Naive B cell (primary cell): ENCODE data around the gene ZNF385C. TPM values are rescaled to one million over a fixed set of nuclear protein-coding genes. Genes with fewer than 3 reads are reported as not detected.

Experiments
- ATAC-seq, 2 donors: fragments of 150-1000 bp; cut with Tn5 transposase; 2 replicates each; pipeline ENCODE4 v1.10.0; 2021; ENCODE audit warnings: low read depth in 2 of 2, mild to moderate bottlenecking in 2 of 2, moderate library complexity in 2 of 2
- DNase-seq: peaks from one replicate; pipeline ENCODE4 v3.0.0; 2022
- H3K27ac Mint-ChIP-seq, 6 donors: one replicate each; pipeline ENCODE4 v1.8.0; 2020 to 2022; ENCODE audit warnings: mild to moderate bottlenecking in 6 of 6, mixed read lengths in 6 of 6, moderate library complexity in 5 of 6, inconsistent platforms in 2 of 6
- H3K27me3 Mint-ChIP-seq, 3 donors: one replicate each; pipeline ENCODE4 v1.8.0; 2021 to 2022; ENCODE audit warnings: mixed read lengths in 3 of 3, mild to moderate bottlenecking in 1 of 3
- H3K36me3 Mint-ChIP-seq, 2 donors: one replicate each; pipeline ENCODE4 v1.8.0; 2020 to 2022; ENCODE audit warnings: mixed read lengths in 2 of 2, inconsistent platforms in 1 of 2, mild to moderate bottlenecking in 1 of 2
- H3K4me1 Mint-ChIP-seq, 3 donors: one replicate each; pipeline ENCODE4 v1.8.0; 2020 to 2022; ENCODE audit warnings: mixed read lengths in 3 of 3, inconsistent platforms in 1 of 3, mild to moderate bottlenecking in 1 of 3, moderate library complexity in 1 of 3
- H3K4me3 Mint-ChIP-seq, 8 donors: one replicate each; pipeline ENCODE4 v1.8.0; 2020 to 2022; ENCODE audit warnings: mild to moderate bottlenecking in 8 of 8, mixed read lengths in 8 of 8, moderate library complexity in 8 of 8, inconsistent platforms in 2 of 8
- H3K9me3 Mint-ChIP-seq, 7 donors: one replicate each; pipeline ENCODE4 v1.8.0; 2020 to 2022; ENCODE audit warnings: mixed read lengths in 7 of 7, mild to moderate bottlenecking in 5 of 7, inconsistent platforms in 2 of 7, moderate library complexity in 1 of 7
- polyA plus RNA-seq, 6 donors: library from polyadenylated mRNA; unstranded; fragments of 300-500 nt; fragmentation: Illumina TruSeq; gene quantifications; one replicate each; pipeline ENCODE4 v1.2.3, GENCODE V29; 2021; ENCODE audit warnings: low read depth in 6 of 6

ZNF385C gene
- polyA plus RNA-seq, 6 donors from 2014 or later, result 0.21 TPM; not detected in 5

- Mint-ChIP-seq H3K9me3 (no peaks in the 10 kb centered on the region), H3K4me1 (peaks cover 0 to 12% (median 0%) of the 10 kb centered on the region in 3 donors), H3K27ac (peak overlapping the region in 2 of 6 donors; percentile 26 to 29), H3K27me3 (no peaks in the 10 kb centered on the region), H3K36me3 (peaks cover 26 to 28% of the 10 kb centered on the region in 2 donors), H3K4me3 (no peak overlapping the region)
- ATAC-seq (no peak), DNase-seq (no peak)
These were observed 113.8 kb downstream of the ZNF385C start for GRCh38 chr17:41984454-41984853.

- H3K4me1 Mint-ChIP-seq, result peaks cover 0 to 7% (median 2%) of the 10 kb centered on the region in 3 donors
- H3K36me3 Mint-ChIP-seq, result peaks cover 15 to 19% of the 10 kb centered on the region in 2 donors
- peak overlapping the region in 5 of 6 donors; percentile 24 to 78 (median 72) for H3K27ac Mint-ChIP-seq
- no peak for ATAC-seq
- no peaks in the 10 kb centered on the region for H3K27me3 Mint-ChIP-seq
- peak overlapping the region in 1 of 8 donors; percentile 52 for H3K4me3 Mint-ChIP-seq
- H3K9me3 Mint-ChIP-seq, result no peaks in the 10 kb centered on the region
- no peak for DNase-seq
These were observed 116.1 kb downstream of the ZNF385C start for GRCh38 chr17:41982026-41982760.

GRCh38 chr17:41977991-41978390, 120.3 kb downstream of the ZNF385C start:
- Mint-ChIP-seq H3K4me3 (peak overlapping the region in 1 of 8 donors; percentile 40), H3K4me1 (peaks cover 5 to 19% (median 5%) of the 10 kb centered on the region in 3 donors), H3K9me3 (no peaks in the 10 kb centered on the region), H3K36me3 (peaks cover 10 to 11% of the 10 kb centered on the region in 2 donors), H3K27ac (peak overlapping the region in 1 of 6 donors; percentile 52), H3K27me3 (no peaks in the 10 kb centered on the region)
- DNase-seq (no peak), ATAC-seq (no peak)

- ATAC-seq (peak in 1 of 2 donors; percentile 38), DNase-seq (no peak)
- Mint-ChIP-seq H3K27me3 (no peaks in the 10 kb centered on the region), H3K36me3 (peaks cover 0 to under 1% of the 10 kb centered on the region in 2 donors), H3K27ac (peak overlapping the region in 1 of 6 donors; percentile 33), H3K4me3 (no peak overlapping the region), H3K4me1 (peaks cover 13 to 32% (median 15%) of the 10 kb centered on the region in 3 donors), H3K9me3 (no peaks in the 10 kb centered on the region)
These were observed 122.0 kb downstream of the ZNF385C start for GRCh38 chr17:41976142-41976768.

Other genes with a start within 250 kb of the ZNF385C start
- 1 to 10 TPM; 3.6 to 9.8 (median 6.7) TPM for gene KLHL11, start 233.1 kb downstream of the ZNF385C start, polyA plus RNA-seq
- 10 to 100 TPM; 34.0 to 63.5 (median 49.8) TPM for gene ACLY, start 179.5 kb downstream of the ZNF385C start, polyA plus RNA-seq
- gene ODAD4, start 167.9 kb downstream of the ZNF385C start, polyA plus RNA-seq, result under 1 TPM in 4 of 6 donors, not detected in 2; 0.17 to 0.60 (median 0.37) TPM
- 10 to 100 TPM; 27.5 to 42.4 (median 34.8) TPM for gene CNP, start 131.7 kb downstream of the ZNF385C start, polyA plus RNA-seq
- gene DNAJC7, start 81.0 kb downstream of the ZNF385C start, polyA plus RNA-seq, result 10 to 100 TPM; 33.4 to 98.0 (median 77.4) TPM
- gene NKIRAS2, start 78.4 kb downstream of the ZNF385C start, polyA plus RNA-seq, result 10 to 100 TPM; 25.0 to 42.1 (median 36.1) TPM
- gene C17orf113, start 47.9 kb downstream of the ZNF385C start, polyA plus RNA-seq, result under 1 TPM; 0.13 to 0.87 (median 0.58) TPM
- 10 to 100 TPM in 5 of 6 donors, 1 to 10 TPM in 1; 9.4 to 22.3 (median 13.4) TPM for gene DHX58, start 14.2 kb upstream of the ZNF385C start, polyA plus RNA-seq
- 10 to 100 TPM in 4 of 6 donors, 1 to 10 TPM in 2; 5.0 to 13.5 (median 10.1) TPM for gene KAT2A, start 22.9 kb upstream of the ZNF385C start, polyA plus RNA-seq
- gene HSPB9, start 24.3 kb upstream of the ZNF385C start, polyA plus RNA-seq, result under 1 TPM in 4 of 6 donors, not detected in 2; 0.17 to 0.37 (median 0.25) TPM
- gene RAB5C, start 56.5 kb upstream of the ZNF385C start, polyA plus RNA-seq, result 100 to 1,000 TPM in 3 of 6 donors, 10 to 100 TPM in 3; 72.4 to 137 (median 94.4) TPM
- under 1 TPM in 4 of 6 donors, not detected in 2; 0.09 to 0.17 (median 0.12) TPM for gene KCNH4, start 82.7 kb upstream of the ZNF385C start, polyA plus RNA-seq
- gene HCRT, start 87.0 kb upstream of the ZNF385C start, polyA plus RNA-seq, result not detected
- 10 to 100 TPM; 21.9 to 32.7 (median 26.2) TPM for gene GHDC, start 96.0 kb upstream of the ZNF385C start, polyA plus RNA-seq
- 10 to 100 TPM; 22.8 to 52.6 (median 42.6) TPM for gene STAT5B, start 177.9 kb upstream of the ZNF385C start, polyA plus RNA-seq
- gene STAT5A, start 190.0 kb upstream of the ZNF385C start, polyA plus RNA-seq, result 10 to 100 TPM; 24.6 to 53.2 (median 45.2) TPM